GM12878 (cell line): ENCODE measurements around the gene DMXL2. TPM values are rescaled to one million over a fixed set of nuclear protein-coding genes. Genes with fewer than 3 reads are reported as not detected.
"Not testable (repeated sequence)": the region's sequence is repeated elsewhere in the genome, so short reads cannot be mapped to it uniquely, and the experiment has no call there.

Experiments used
- ATAC-seq: fragments of 200-7000 bp; cut with Tn5 transposase; 3 replicates; pipeline ENCODE4 v1.9.1; 2020; ENCODE audit warnings: mild to moderate bottlenecking, moderate library complexity
- BruUV-seq: library from RNA; stranded (reverse); fragments of 400-500 nt; replicated peaks from 2 replicates; lab custom pipeline; 2021; lab: Mats Ljungman, UMichigan
- CTCF ChIA-PET: fragments of 300-600 bp; sonication (Branson Sonifier 250); formaldehyde crosslinking; extraction: SDS; loops from one replicate; lab custom pipeline; 2021; ENCODE audit warnings: inconsistent platforms; lab: Yijun Ruan, JAX
- POLR2A ChIA-PET: fragments of 350-600 bp; formaldehyde crosslinking; extraction: SDS; loops from one replicate; lab custom pipeline; 2021; ENCODE audit warnings: inconsistent platforms; lab: Charles Lee
- RAD21 ChIA-PET: fragments of 300-600 bp; sonication (Branson Sonifier 250); formaldehyde crosslinking; loops from one replicate; lab custom pipeline; 2023; ENCODE audit warnings: antibody characterized with exemption; ENCODE audit not compliant: unreplicated experiment; lab: Charles Lee
- SMC1A ChIA-PET: fragments of 300-600 bp; sonication (Branson Sonifier 250); formaldehyde crosslinking; loops from one replicate; lab custom pipeline; 2023; ENCODE audit not compliant: unreplicated experiment, uncharacterized antibody; lab: Charles Lee
- DNase-seq: peaks from one replicate; pipeline ENCODE4 v3.0.0-alpha.2; 2011; ENCODE audit warnings: low read depth, low spot score
- FAIRE-seq: peaks from 3 replicates; lab custom pipeline; 2011; peaks lifted over from hg19 to GRCh38; lab: Jason Lieb, UNC
- H2AFZ ChIP-seq: 2 replicates; pipeline ENCODE4 v1.6.0; 2011; ENCODE audit warnings: low read depth, low read length, control low read depth; ENCODE audit not compliant: control insufficient read depth
- H3K27ac ChIP-seq: 2 replicates; pipeline ENCODE4 v1.5.1; 2011; ENCODE audit warnings: control low read depth; ENCODE audit not compliant: control insufficient read depth, insufficient read depth
- H3K27me3 ChIP-seq, 2 experiments: replicated peaks in 1 of 2; 2 replicates each; pipeline versions ENCODE4 v1.6.0 to v1.6.1; 2011; ENCODE audit warnings: low read length in 1 of 2; ENCODE audit not compliant: control insufficient read depth in 2 of 2, insufficient read depth in 2 of 2
- H3K36me3 ChIP-seq, 2 experiments: 2 replicates each; pipeline ENCODE4 v1.5.1; 2011; ENCODE audit warnings: low read length in 1 of 2; ENCODE audit not compliant: control insufficient read depth in 2 of 2, insufficient read depth in 2 of 2
- H3K4me1 ChIP-seq: 2 replicates; pipeline ENCODE4 v1.6.1; 2011; ENCODE audit warnings: mild to moderate bottlenecking, low read length, moderate library complexity, mixed read lengths; ENCODE audit not compliant: control insufficient read depth, insufficient read depth
- H3K4me2 ChIP-seq: 2 replicates; pipeline ENCODE4 v1.6.0; 2011; ENCODE audit warnings: control low read depth; ENCODE audit not compliant: control insufficient read depth, insufficient read depth
- H3K4me3 ChIP-seq: fragments of 200-600 bp; sonication (generic); 2 replicates; pipeline ENCODE4 v1.5.1; 2016
- H3K79me2 ChIP-seq: 2 replicates; pipeline ENCODE4 v1.6.0; 2011; ENCODE audit warnings: low read length; ENCODE audit not compliant: control insufficient read depth, insufficient read depth
- H3K9ac ChIP-seq: 2 replicates; pipeline ENCODE4 v1.8.0; 2011; ENCODE audit warnings: low read length, control low read depth, mixed read lengths; ENCODE audit not compliant: control insufficient read depth, insufficient read depth
- H3K9me3 ChIP-seq: replicated peaks from 3 replicates; pipeline ENCODE4 v1.5.1; 2011; ENCODE audit warnings: mild to moderate bottlenecking, low read length; ENCODE audit not compliant: control insufficient read depth, insufficient read depth
- H4K20me1 ChIP-seq: 2 replicates; pipeline ENCODE4 v1.6.0; 2011; ENCODE audit not compliant: control insufficient read depth, insufficient read depth
- BMI1 ChIP-seq: fragments of 450-650 bp; IDR thresholded peaks from 2 replicates; pipeline ENCODE4 v1.6.1; 2016; ENCODE audit warnings: mild to moderate bottlenecking, moderate library complexity, borderline replicate concordance
- EZH2 ChIP-seq: IDR thresholded peaks from 2 replicates; pipeline ENCODE4 v1.6.1; 2012; ENCODE audit warnings: low read depth, mild to moderate bottlenecking, control low read depth, inconsistent platforms, low read length, borderline replicate concordance; ENCODE audit not compliant: control insufficient read depth
- GABPA ChIP-seq: IDR thresholded peaks from 2 replicates; pipeline ENCODE4 v1.6.1; 2014; ENCODE audit warnings: antibody characterized with exemption, low read depth, mild to moderate bottlenecking, inconsistent platforms
- HDAC2 ChIP-seq: fragments of 200-600 bp; sonication (generic); IDR thresholded peaks from 2 replicates; pipeline ENCODE4 v1.6.1; 2017
- MTA2 ChIP-seq: fragments of 450-650 bp; IDR thresholded peaks from 2 replicates; pipeline ENCODE4 v1.6.1; 2016; ENCODE audit warnings: low read depth, mild to moderate bottlenecking, moderate library complexity
- NR2F1 ChIP-seq: fragments of 450-650 bp; conservative IDR thresholded peaks from 2 replicates; pipeline ENCODE4 v1.6.1; 2017; ENCODE audit warnings: mild to moderate bottlenecking
- RELB ChIP-seq: fragments of 450-650 bp; IDR thresholded peaks from 2 replicates; pipeline ENCODE4 v1.6.1; 2017; ENCODE audit warnings: low read depth, mild to moderate bottlenecking, moderate library complexity
- SMC3 ChIP-seq: IDR thresholded peaks from 2 replicates; pipeline ENCODE4 v1.6.1; 2011; ENCODE audit warnings: low read length, improper control_type of control experiment, borderline replicate concordance
- WGBS: methylation state at CpG from one replicate; pipeline ENCODE4 v1.1.6; 2016; ENCODE audit warnings: low lambda C conversion rate; ENCODE audit not compliant: insufficient replicate concordance, insufficient coverage; ENCODE audit errors: missing lambda C conversion rate; 5-methylcytosine and 5-hydroxymethylcytosine counted together
- in situ Hi-C: fragments of 300-500 bp; cut with MboI; formaldehyde crosslinking; loops from 9 replicates; pipeline ENCODE4 v1.14.3; 2018; ENCODE audit warnings: mixed read lengths
- intact Hi-C: fragments of 100-400 bp; cut with micrococcal nuclease; formaldehyde crosslinking; loops from one replicate; pipeline ENCODE4 v1.14.2; 2022; ENCODE audit not compliant: unreplicated experiment
- polyA plus RNA-seq, 11 experiments: library from polyadenylated mRNA; depleted of rRNA in 4 of 11; unstranded in 6 of 11; stranded (reverse) in 5 of 11; fragments of >200 nt; fragmentation: Nextera tagmentation in 4 of 11; fragmentation: Illumina TruSeq in 1 of 11; extraction: Ambion mirVana in 4 of 11; extraction: Trizol in 1 of 11; gene quantifications; 1 replicate in 1 of 11; 2 replicates in 10 of 11; pipeline versions ENCODE4 v1.2.1 to v1.2.3, GENCODE V29; 2011 to 2016; ENCODE audit warnings: inconsistent platforms in 2 of 11, missing spikeins in 2 of 11, low read depth in 1 of 11
- total RNA-seq, 4 experiments: library from RNA; depleted of rRNA in 3 of 4; stranded (reverse); fragments of >200 nt in 3 of 4; fragmentation: Illumina TruSeq in 1 of 4; extraction: Trizol in 1 of 4; gene quantifications; 2 replicates each; pipeline versions ENCODE4 v1.2.1 to v1.2.3, GENCODE V29; 2013 to 2021
- TF ChIP-seq, protein P1 (sequence below): fragments of 450-650 bp; IDR thresholded peaks from 2 replicates; pipeline ENCODE4 v1.6.1; 2018; ENCODE audit warnings: mild to moderate bottlenecking, low read depth, moderate library complexity; ENCODE audit not compliant: partially characterized antibody

Gene DMXL2
- total and polyA plus RNA-seq, 10 of the 15 experiments (the other 5 are each of a cell fraction or from before 2014, with no cell fraction given): 8.5 to 32.1 (median 22.0) TPM

DNA sequence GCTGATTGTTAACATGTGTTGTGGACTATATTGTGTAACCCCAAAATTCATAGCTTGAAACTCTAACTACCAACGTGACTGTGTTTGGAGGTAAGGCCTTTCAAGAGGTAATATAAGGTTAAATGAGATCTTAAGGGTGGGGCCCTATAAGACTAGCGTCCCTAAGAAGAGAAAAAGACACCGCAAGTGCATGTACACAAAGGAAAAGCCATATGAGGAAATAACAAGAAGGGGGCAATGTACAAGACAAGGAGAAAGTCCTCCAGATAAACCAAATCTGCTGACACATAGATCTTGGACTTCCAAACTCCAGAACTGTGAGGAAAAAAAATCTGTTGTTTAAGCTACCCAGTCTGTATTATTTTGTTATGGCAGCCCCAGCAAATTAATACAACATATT, 8.6 kb downstream of the DMXL2 start:
- no peaks in the 10 kb centered on the region for H3K36me3 ChIP-seq
- no peak overlapping the region for H2AFZ ChIP-seq
- 63% methylated on average over 3 of the region's 3 CpGs for WGBS
- POLR2A ChIA-PET: interaction anchor here (1.3 kb wide), 1 partner anchor 8 kb away, joined by 3 read pairs; the partner anchor contains the start of gene DMXL2
- no peak for FAIRE-seq
- H3K9ac ChIP-seq: no peak overlapping the region
- DNase-seq: no peak
- no peak overlapping the region for H3K4me3 ChIP-seq
- in situ Hi-C loops (no loop called here), intact Hi-C loops (no loop called here)
- no peak for ATAC-seq
- no TSS peak for BruUV-seq
- H3K4me2 ChIP-seq: no peak overlapping the region
- CTCF ChIA-PET: interaction anchor here (0.6 to 1.5 kb wide), 2 partner anchors 25 to 162 kb away, joined by 3 to 6 read pairs; no protein-coding TSS in a partner anchor
- no peaks in the 10 kb centered on the region for H4K20me1 ChIP-seq
- RAD21 ChIA-PET: no interaction called here
- peaks cover 2% of the 10 kb centered on the region; the same call in 1 of the 2 replicates for H3K79me2 ChIP-seq
- H3K9me3 ChIP-seq: no peaks in the 10 kb centered on the region; the same call in 2 of the 3 replicates
- no peaks in the 10 kb centered on the region for H3K4me1 ChIP-seq
- no peaks in the 10 kb centered on the region for H3K27me3 ChIP-seq
- no peak for TF ChIP-seq HDAC2
- TF ChIP-seq GABPA: no peak
- TF ChIP-seq SMC3: no peak
- TF ChIP-seq NR2F1: no peak
- TF ChIP-seq RELB: no peak
- TF ChIP-seq, protein P1, sequence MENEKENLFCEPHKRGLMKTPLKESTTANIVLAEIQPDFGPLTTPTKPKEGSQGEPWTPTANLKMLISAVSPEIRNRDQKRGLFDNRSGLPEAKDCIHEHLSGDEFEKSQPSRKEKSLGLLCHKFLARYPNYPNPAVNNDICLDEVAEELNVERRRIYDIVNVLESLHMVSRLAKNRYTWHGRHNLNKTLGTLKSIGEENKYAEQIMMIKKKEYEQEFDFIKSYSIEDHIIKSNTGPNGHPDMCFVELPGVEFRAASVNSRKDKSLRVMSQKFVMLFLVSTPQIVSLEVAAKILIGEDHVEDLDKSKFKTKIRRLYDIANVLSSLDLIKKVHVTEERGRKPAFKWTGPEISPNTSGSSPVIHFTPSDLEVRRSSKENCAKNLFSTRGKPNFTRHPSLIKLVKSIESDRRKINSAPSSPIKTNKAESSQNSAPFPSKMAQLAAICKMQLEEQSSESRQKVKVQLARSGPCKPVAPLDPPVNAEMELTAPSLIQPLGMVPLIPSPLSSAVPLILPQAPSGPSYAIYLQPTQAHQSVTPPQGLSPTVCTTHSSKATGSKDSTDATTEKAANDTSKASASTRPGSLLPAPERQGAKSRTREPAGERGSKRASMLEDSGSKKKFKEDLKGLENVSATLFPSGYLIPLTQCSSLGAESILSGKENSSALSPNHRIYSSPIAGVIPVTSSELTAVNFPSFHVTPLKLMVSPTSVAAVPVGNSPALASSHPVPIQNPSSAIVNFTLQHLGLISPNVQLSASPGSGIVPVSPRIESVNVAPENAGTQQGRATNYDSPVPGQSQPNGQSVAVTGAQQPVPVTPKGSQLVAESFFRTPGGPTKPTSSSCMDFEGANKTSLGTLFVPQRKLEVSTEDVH: no peak
- TF ChIP-seq BMI1: no peak
- TF ChIP-seq EZH2: no peak
- TF ChIP-seq MTA2: no peak
- SMC1A ChIA-PET: interaction anchor here (1.5 kb wide), 1 partner anchor 78 kb away, joined by 5 read pairs; no protein-coding TSS in a partner anchor
- no peak overlapping the region for H3K27ac ChIP-seq

GRCh38 chr15:51612669-51613068, 9.9 kb downstream of the DMXL2 start:
- CTCF ChIA-PET: not testable (repeated sequence)

More at GRCh38 chr15:51612669-51613068, 9.9 kb downstream of the DMXL2 start:
- H4K20me1 ChIP-seq, H3K4me1 ChIP-seq, RAD21 ChIA-PET, H3K4me2 ChIP-seq, BruUV-seq, H2AFZ ChIP-seq, H3K27me3 ChIP-seq, POLR2A ChIA-PET, H3K36me3 ChIP-seq, H3K27ac ChIP-seq, intact Hi-C loops, ATAC-seq, in situ Hi-C loops, DNase-seq, H3K9ac ChIP-seq, H3K79me2 ChIP-seq, H3K4me3 ChIP-seq, H3K9me3 ChIP-seq, FAIRE-seq: not testable (repeated sequence)
- SMC1A ChIA-PET: interaction anchor here (0.6 to 3.3 kb wide), 2 partner anchors 8 to 76 kb away, joined by 3 to 15 read pairs; no protein-coding TSS in a partner anchor
- 100% methylated on average over 5 of the region's 5 CpGs for WGBS
